Right lobe of liver (tissue), 4 donors: ENCODE data around the gene RCAN2.

Source experiments
- POLR2A ChIP-seq: fragments of 450-650 bp; IDR thresholded peaks from one replicate; pipeline ENCODE4 v1.6.1; 2017; ENCODE audit warnings: antibody characterized with exemption, mild to moderate bottlenecking
- TF ChIP-seq, protein P1 (sequence below), 4 donors: fragments of 200-600 bp in 3 of 4; fragments of 450-650 bp in 1 of 4; IDR thresholded peaks; one replicate each; pipeline versions ENCODE4 v1.5.1 to v1.8.0; 2016 to 2022; ENCODE audit warnings: antibody characterized with exemption in 4 of 4, mild to moderate bottlenecking in 2 of 4
- donor health status: DM: no; HTN: no; CAD: no.
- donor health status: DM: no; HTN: no; CAD: no.
- donor health status: DM: no; HTN: yes; CAD: no.

DNA sequence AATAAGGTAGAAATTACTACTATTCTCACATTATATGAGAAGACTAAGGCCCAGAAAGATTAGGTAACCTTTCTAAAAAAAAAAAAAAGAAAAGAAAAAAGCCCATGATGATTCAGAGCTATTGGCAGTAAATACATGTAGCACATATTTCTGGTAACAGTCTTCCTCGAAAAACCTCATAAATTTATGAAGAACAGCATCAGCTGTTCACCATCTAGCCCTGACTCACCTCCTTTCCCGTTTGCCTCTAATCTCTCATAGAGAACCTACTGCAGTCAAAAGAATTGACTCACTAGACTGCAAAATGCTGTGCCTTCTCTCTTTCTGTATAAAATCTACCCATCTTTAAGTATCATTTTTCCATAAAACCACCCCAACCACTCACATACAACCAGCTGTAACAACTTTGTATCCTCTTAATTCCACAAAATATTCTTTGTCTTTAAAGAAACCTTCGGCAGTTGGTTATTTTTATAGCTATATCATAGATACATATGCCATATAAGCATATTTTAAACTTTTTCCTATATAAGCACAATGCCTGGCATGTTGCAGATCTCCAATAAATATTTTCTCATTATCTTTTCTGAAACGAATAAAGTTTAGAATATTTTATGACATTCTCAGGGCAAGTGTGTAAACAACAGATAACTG, 167.8 kb downstream of the RCAN2 start:
- TF ChIP-seq, protein P1, sequence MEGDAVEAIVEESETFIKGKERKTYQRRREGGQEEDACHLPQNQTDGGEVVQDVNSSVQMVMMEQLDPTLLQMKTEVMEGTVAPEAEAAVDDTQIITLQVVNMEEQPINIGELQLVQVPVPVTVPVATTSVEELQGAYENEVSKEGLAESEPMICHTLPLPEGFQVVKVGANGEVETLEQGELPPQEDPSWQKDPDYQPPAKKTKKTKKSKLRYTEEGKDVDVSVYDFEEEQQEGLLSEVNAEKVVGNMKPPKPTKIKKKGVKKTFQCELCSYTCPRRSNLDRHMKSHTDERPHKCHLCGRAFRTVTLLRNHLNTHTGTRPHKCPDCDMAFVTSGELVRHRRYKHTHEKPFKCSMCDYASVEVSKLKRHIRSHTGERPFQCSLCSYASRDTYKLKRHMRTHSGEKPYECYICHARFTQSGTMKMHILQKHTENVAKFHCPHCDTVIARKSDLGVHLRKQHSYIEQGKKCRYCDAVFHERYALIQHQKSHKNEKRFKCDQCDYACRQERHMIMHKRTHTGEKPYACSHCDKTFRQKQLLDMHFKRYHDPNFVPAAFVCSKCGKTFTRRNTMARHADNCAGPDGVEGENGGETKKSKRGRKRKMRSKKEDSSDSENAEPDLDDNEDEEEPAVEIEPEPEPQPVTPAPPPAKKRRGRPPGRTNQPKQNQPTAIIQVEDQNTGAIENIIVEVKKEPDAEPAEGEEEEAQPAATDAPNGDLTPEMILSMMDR (IDR thresholded peaks at IDR 0.05) = no peak
- no peak for TF ChIP-seq POLR2A
